ENCODE data around the gene PDCL2.

- TF ChIP-seq CTCF (IDR thresholded peaks at IDR 0.05) (no peak), POLR2A (IDR thresholded peaks at IDR 0.05) (no peak), EP300 (IDR thresholded peaks at IDR 0.05) (no peak)
Measured at GRCh38 chr4:55545151-55545550, 46.9 kb downstream of the PDCL2 start.
